GM12878 (cell line): ENCODE measurements around the gene TSPEAR. TPM values are rescaled to one million over a fixed set of nuclear protein-coding genes. Genes with fewer than 3 reads are reported as not detected.

Experiments used
- ATAC-seq: fragments of 200-7000 bp; cut with Tn5 transposase; 3 replicates; pipeline ENCODE4 v1.9.1; 2020; ENCODE audit warnings: mild to moderate bottlenecking, moderate library complexity
- BruUV-seq: library from RNA; stranded (reverse); fragments of 400-500 nt; replicated peaks from 2 replicates; lab custom pipeline; 2021; lab: Mats Ljungman, UMichigan
- CTCF ChIA-PET: fragments of 300-600 bp; sonication (Branson Sonifier 250); formaldehyde crosslinking; extraction: SDS; loops from one replicate; lab custom pipeline; 2021; ENCODE audit warnings: inconsistent platforms; lab: Yijun Ruan, JAX
- POLR2A ChIA-PET: fragments of 350-600 bp; formaldehyde crosslinking; extraction: SDS; loops from one replicate; lab custom pipeline; 2021; ENCODE audit warnings: inconsistent platforms; lab: Charles Lee
- RAD21 ChIA-PET: fragments of 300-600 bp; sonication (Branson Sonifier 250); formaldehyde crosslinking; loops from one replicate; lab custom pipeline; 2023; ENCODE audit warnings: antibody characterized with exemption; ENCODE audit not compliant: unreplicated experiment; lab: Charles Lee
- SMC1A ChIA-PET: fragments of 300-600 bp; sonication (Branson Sonifier 250); formaldehyde crosslinking; loops from one replicate; lab custom pipeline; 2023; ENCODE audit not compliant: unreplicated experiment, uncharacterized antibody; lab: Charles Lee
- DNase-seq: peaks from one replicate; pipeline ENCODE4 v3.0.0-alpha.2; 2011; ENCODE audit warnings: low read depth, low spot score
- FAIRE-seq: peaks from 3 replicates; lab custom pipeline; 2011; peaks lifted over from hg19 to GRCh38; lab: Jason Lieb, UNC
- H2AFZ ChIP-seq: 2 replicates; pipeline ENCODE4 v1.6.0; 2011; ENCODE audit warnings: low read depth, low read length, control low read depth; ENCODE audit not compliant: control insufficient read depth
- H3K27ac ChIP-seq: 2 replicates; pipeline ENCODE4 v1.5.1; 2011; ENCODE audit warnings: control low read depth; ENCODE audit not compliant: control insufficient read depth, insufficient read depth
- H3K27me3 ChIP-seq, 2 experiments: replicated peaks in 1 of 2; 2 replicates each; pipeline versions ENCODE4 v1.6.0 to v1.6.1; 2011; ENCODE audit warnings: low read length in 1 of 2; ENCODE audit not compliant: control insufficient read depth in 2 of 2, insufficient read depth in 2 of 2
- H3K36me3 ChIP-seq, 2 experiments: 2 replicates each; pipeline ENCODE4 v1.5.1; 2011; ENCODE audit warnings: low read length in 1 of 2; ENCODE audit not compliant: control insufficient read depth in 2 of 2, insufficient read depth in 2 of 2
- H3K4me1 ChIP-seq: 2 replicates; pipeline ENCODE4 v1.6.1; 2011; ENCODE audit warnings: mild to moderate bottlenecking, low read length, moderate library complexity, mixed read lengths; ENCODE audit not compliant: control insufficient read depth, insufficient read depth
- H3K4me2 ChIP-seq: 2 replicates; pipeline ENCODE4 v1.6.0; 2011; ENCODE audit warnings: control low read depth; ENCODE audit not compliant: control insufficient read depth, insufficient read depth
- H3K4me3 ChIP-seq: fragments of 200-600 bp; sonication (generic); 2 replicates; pipeline ENCODE4 v1.5.1; 2016
- H3K79me2 ChIP-seq: 2 replicates; pipeline ENCODE4 v1.6.0; 2011; ENCODE audit warnings: low read length; ENCODE audit not compliant: control insufficient read depth, insufficient read depth
- H3K9ac ChIP-seq: 2 replicates; pipeline ENCODE4 v1.8.0; 2011; ENCODE audit warnings: low read length, control low read depth, mixed read lengths; ENCODE audit not compliant: control insufficient read depth, insufficient read depth
- H3K9me3 ChIP-seq: replicated peaks from 3 replicates; pipeline ENCODE4 v1.5.1; 2011; ENCODE audit warnings: mild to moderate bottlenecking, low read length; ENCODE audit not compliant: control insufficient read depth, insufficient read depth
- H4K20me1 ChIP-seq: 2 replicates; pipeline ENCODE4 v1.6.0; 2011; ENCODE audit not compliant: control insufficient read depth, insufficient read depth
- BHLHE40 ChIP-seq, 2 experiments: fragments of 450-650 bp in 1 of 2; IDR thresholded peaks; 2 replicates each; pipeline ENCODE4 v1.6.1; 2011 to 2017; ENCODE audit warnings: low read depth in 2 of 2, borderline replicate concordance in 1 of 2, improper control_type of control experiment in 1 of 2, low read length in 1 of 2, mild to moderate bottlenecking in 1 of 2
- CBX5 ChIP-seq: sonication (generic); IDR thresholded peaks from 2 replicates; pipeline ENCODE4 v1.6.1; 2016; ENCODE audit warnings: low read depth, moderate library complexity, mild to moderate bottlenecking, inconsistent platforms
- CEBPB ChIP-seq, 2 experiments: fragments of 150-350 bp in 1 of 2; IDR thresholded peaks; 2 replicates each; pipeline ENCODE4 v1.6.1; 2012 to 2014; ENCODE audit warnings: low read depth in 2 of 2, low read length in 2 of 2, borderline replicate concordance in 1 of 2, inconsistent platforms in 1 of 2
- EGR1 ChIP-seq, 2 experiments: IDR thresholded peaks; 1 replicate in 1 of 2; 2 replicates in 1 of 2; pipeline ENCODE4 v1.6.1; 2011 to 2012; ENCODE audit warnings: low read depth in 2 of 2, low read length in 2 of 2, borderline replicate concordance in 1 of 2, mild to moderate bottlenecking in 1 of 2, moderate library complexity in 1 of 2
- ETV6 ChIP-seq, 2 experiments: fragments of 450-650 bp in 1 of 2; IDR thresholded peaks in 1 of 2; conservative IDR thresholded peaks in 1 of 2; 2 replicates each; pipeline ENCODE4 v1.6.1; 2014; ENCODE audit warnings: antibody characterized with exemption in 1 of 2, borderline replicate concordance in 1 of 2, low read depth in 1 of 2, mild to moderate bottlenecking in 1 of 2, moderate library complexity in 1 of 2
- GABPA ChIP-seq: IDR thresholded peaks from 2 replicates; pipeline ENCODE4 v1.6.1; 2014; ENCODE audit warnings: antibody characterized with exemption, low read depth, mild to moderate bottlenecking, inconsistent platforms
- HDAC2 ChIP-seq: fragments of 200-600 bp; sonication (generic); IDR thresholded peaks from 2 replicates; pipeline ENCODE4 v1.6.1; 2017
- IRF4 ChIP-seq: IDR thresholded peaks from 2 replicates; pipeline ENCODE4 v1.6.1; 2011; ENCODE audit warnings: low read depth, low read length
- JUND ChIP-seq: IDR thresholded peaks from 2 replicates; pipeline ENCODE4 v1.6.1; 2012; ENCODE audit warnings: low read depth, mild to moderate bottlenecking, low read length, improper control_type of control experiment, moderate library complexity
- NFIC ChIP-seq: IDR thresholded peaks from 2 replicates; pipeline ENCODE4 v1.6.1; 2012; ENCODE audit warnings: low read depth, mild to moderate bottlenecking, inconsistent platforms, low read length, moderate library complexity
- RFX5 ChIP-seq: IDR thresholded peaks from 2 replicates; pipeline ENCODE4 v1.6.1; 2011; ENCODE audit warnings: low read depth, low read length, improper control_type of control experiment
- SKIL ChIP-seq: fragments of 450-650 bp; IDR thresholded peaks from 2 replicates; pipeline ENCODE4 v1.6.1; 2017; ENCODE audit warnings: mild to moderate bottlenecking, low read depth, inconsistent platforms; ENCODE audit not compliant: poor library complexity, severe bottlenecking
- USF1 ChIP-seq: IDR thresholded peaks from 2 replicates; pipeline ENCODE4 v1.6.1; 2011; ENCODE audit warnings: borderline replicate concordance, low read depth, mild to moderate bottlenecking, moderate library complexity, mixed read lengths, low read length; ENCODE audit not compliant: insufficient read depth; ENCODE audit errors: extremely low read length
- YY1 ChIP-seq: IDR thresholded peaks from 2 replicates; pipeline ENCODE4 v1.6.1; 2011; ENCODE audit warnings: low read depth, mild to moderate bottlenecking, low read length
- ZNF24 ChIP-seq: fragments of 450-650 bp; IDR thresholded peaks from 2 replicates; pipeline ENCODE4 v1.6.1; 2017; ENCODE audit warnings: antibody characterized with exemption, mild to moderate bottlenecking
- WGBS: methylation state at CpG from one replicate; pipeline ENCODE4 v1.1.6; 2016; ENCODE audit warnings: low lambda C conversion rate; ENCODE audit not compliant: insufficient replicate concordance, insufficient coverage; ENCODE audit errors: missing lambda C conversion rate; 5-methylcytosine and 5-hydroxymethylcytosine counted together
- in situ Hi-C: fragments of 300-500 bp; cut with MboI; formaldehyde crosslinking; loops from 9 replicates; pipeline ENCODE4 v1.14.3; 2018; ENCODE audit warnings: mixed read lengths
- intact Hi-C: fragments of 100-400 bp; cut with micrococcal nuclease; formaldehyde crosslinking; loops from one replicate; pipeline ENCODE4 v1.14.2; 2022; ENCODE audit not compliant: unreplicated experiment
- polyA plus RNA-seq, 11 experiments: library from polyadenylated mRNA; depleted of rRNA in 4 of 11; unstranded in 6 of 11; stranded (reverse) in 5 of 11; fragments of >200 nt; fragmentation: Nextera tagmentation in 4 of 11; fragmentation: Illumina TruSeq in 1 of 11; extraction: Ambion mirVana in 4 of 11; extraction: Trizol in 1 of 11; gene quantifications; 1 replicate in 1 of 11; 2 replicates in 10 of 11; pipeline versions ENCODE4 v1.2.1 to v1.2.3, GENCODE V29; 2011 to 2016; ENCODE audit warnings: inconsistent platforms in 2 of 11, missing spikeins in 2 of 11, low read depth in 1 of 11
- total RNA-seq, 4 experiments: library from RNA; depleted of rRNA in 3 of 4; stranded (reverse); fragments of >200 nt in 3 of 4; fragmentation: Illumina TruSeq in 1 of 4; extraction: Trizol in 1 of 4; gene quantifications; 2 replicates each; pipeline versions ENCODE4 v1.2.1 to v1.2.3, GENCODE V29; 2013 to 2021
- TF ChIP-seq, protein P1 (sequence below): fragments of 450-650 bp; IDR thresholded peaks from 2 replicates; pipeline ENCODE4 v1.6.1; 2017; ENCODE audit warnings: antibody characterized with exemption, mild to moderate bottlenecking, moderate library complexity

Gene TSPEAR
- total and polyA plus RNA-seq, 10 of the 15 experiments (the other 5 are each of a cell fraction or from before 2014, with no cell fraction given): not detected

GRCh38 chr21:44458971-44459711 is 252.2 kb downstream of the TSPEAR start:
- ChIA-PET POLR2A (no interaction called here), RAD21 (no interaction called here), CTCF (no interaction called here), SMC1A (no interaction called here)
- intact Hi-C loops (no loop called here), in situ Hi-C loops (no loop called here)
- no TSS peak for BruUV-seq
- no peak for FAIRE-seq
- Histone ChIP-seq H3K79me2 (no peaks in the 10 kb centered on the region), H3K36me3 (no peaks in the 10 kb centered on the region), H3K9ac (no peak overlapping the region), H3K9me3 (no peaks in the 10 kb centered on the region; the same call in 2 of the 3 replicates), H3K4me1 (no peaks in the 10 kb centered on the region), H4K20me1 (no peaks in the 10 kb centered on the region), H3K4me2 (no peak overlapping the region), H3K27me3 (no peaks in the 10 kb centered on the region), H2AFZ (no peak overlapping the region), H3K27ac (no peak overlapping the region), H3K4me3 (no peak overlapping the region)
- ATAC-seq: no peak
- 65% methylated on average over 19 of the region's 19 CpGs for WGBS
- DNase-seq: no peak
- TF ChIP-seq EGR1 (IDR thresholded peaks at IDR 0.05; ENCODE audit: borderline replicate concordance in 1 of 2, low read depth in 2 of 2, low read length in 2 of 2) (no peak), GABPA (no peak), CEBPB (IDR thresholded peaks at IDR 0.05; ENCODE audit: borderline replicate concordance in 1 of 2, low read depth in 2 of 2, low read length in 2 of 2) (no peak), CBX5 (no peak), RFX5 (no peak), ZNF24 (no peak), BHLHE40 (IDR thresholded peaks at IDR 0.05; ENCODE audit: borderline replicate concordance in 1 of 2, low read depth in 2 of 2, low read length in 1 of 2) (no peak), SKIL (no peak), ETV6 (conservative IDR thresholded peaks at IDR 0.05 in 1 of 2, IDR thresholded peaks at IDR 0.05 in 1 of 2; ENCODE audit: borderline replicate concordance in 1 of 2, low read depth in 1 of 2) (no peak), HDAC2 (no peak), USF1 (no peak), NFIC (no peak), YY1 (no peak), IRF4 (no peak), JUND (no peak)
- TF ChIP-seq, protein P1, sequence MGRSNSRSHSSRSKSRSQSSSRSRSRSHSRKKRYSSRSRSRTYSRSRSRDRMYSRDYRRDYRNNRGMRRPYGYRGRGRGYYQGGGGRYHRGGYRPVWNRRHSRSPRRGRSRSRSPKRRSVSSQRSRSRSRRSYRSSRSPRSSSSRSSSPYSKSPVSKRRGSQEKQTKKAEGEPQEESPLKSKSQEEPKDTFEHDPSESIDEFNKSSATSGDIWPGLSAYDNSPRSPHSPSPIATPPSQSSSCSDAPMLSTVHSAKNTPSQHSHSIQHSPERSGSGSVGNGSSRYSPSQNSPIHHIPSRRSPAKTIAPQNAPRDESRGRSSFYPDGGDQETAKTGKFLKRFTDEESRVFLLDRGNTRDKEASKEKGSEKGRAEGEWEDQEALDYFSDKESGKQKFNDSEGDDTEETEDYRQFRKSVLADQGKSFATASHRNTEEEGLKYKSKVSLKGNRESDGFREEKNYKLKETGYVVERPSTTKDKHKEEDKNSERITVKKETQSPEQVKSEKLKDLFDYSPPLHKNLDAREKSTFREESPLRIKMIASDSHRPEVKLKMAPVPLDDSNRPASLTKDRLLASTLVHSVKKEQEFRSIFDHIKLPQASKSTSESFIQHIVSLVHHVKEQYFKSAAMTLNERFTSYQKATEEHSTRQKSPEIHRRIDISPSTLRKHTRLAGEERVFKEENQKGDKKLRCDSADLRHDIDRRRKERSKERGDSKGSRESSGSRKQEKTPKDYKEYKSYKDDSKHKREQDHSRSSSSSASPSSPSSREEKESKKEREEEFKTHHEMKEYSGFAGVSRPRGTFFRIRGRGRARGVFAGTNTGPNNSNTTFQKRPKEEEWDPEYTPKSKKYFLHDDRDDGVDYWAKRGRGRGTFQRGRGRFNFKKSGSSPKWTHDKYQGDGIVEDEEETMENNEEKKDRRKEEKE: no peak
